OCI-LY7 (cell line): ENCODE results near the gene EIF2S2.

ENCODE experiments used
- CTCF ChIP-seq: fragments of 200-600 bp; sonication (generic); conservative IDR thresholded peaks from 2 replicates; pipeline ENCODE4 v1.5.1; 2014; ENCODE audit warnings: mild to moderate bottlenecking, antibody characterized with exemption, low read length, moderate library complexity, mixed read lengths
- EZH2phosphoT487 ChIP-seq: fragments of 200-600 bp; sonication (generic); IDR thresholded peaks from 2 replicates; pipeline ENCODE4 v1.6.1; 2018; ENCODE audit warnings: low read depth, borderline replicate concordance, mild to moderate bottlenecking, mixed run types, antibody characterized with exemption, low read length, moderate library complexity, mixed read lengths

GRCh38 chr20:34115232-34115631 is 3.2 kb upstream of the EIF2S2 start:
- no peak for TF ChIP-seq CTCF
- no peak for TF ChIP-seq EZH2phosphoT487
